Frontal cortex (tissue), 4 donors: ENCODE results near the gene MFN2. TPM values are rescaled to one million over a fixed set of nuclear protein-coding genes. Genes with fewer than 3 reads are reported as not detected.

ENCODE experiments used
- DNase-seq, 2 donors: peaks; one replicate each; pipeline ENCODE4 v3.0.0; 2012; ENCODE audit warnings: low spot score in 2 of 2
- FAIRE-seq: peaks from 2 replicates; lab custom pipeline; 2012; peaks lifted over from hg19 to GRCh38; lab: Jason Lieb, UNC
- total RNA-seq: library from RNA; depleted of rRNA; stranded (reverse); fragments of >200 nt; gene quantifications from one replicate; pipeline ENCODE4 v1.2.3, GENCODE V29; 2014
- donor health status: control.
- donor health status: control.
- donor health status: control.

MFN2 gene
- total RNA-seq, 1 donor from 2014 or later, result 42.0 TPM

- no peak for FAIRE-seq
These were observed 22.8 kb upstream of the MFN2 start for GRCh38 chr1:11957398-11957797.

GRCh38 chr1:11957897-11958296, 22.3 kb upstream of the MFN2 start:
- no peak for FAIRE-seq
- no peak for DNase-seq

More at GRCh38 chr1:11957398-11957797, 22.8 kb upstream of the MFN2 start:
- no peak for DNase-seq

GRCh38 chr1:11960276-11960675, 20.0 kb upstream of the MFN2 start:
- FAIRE-seq, result no peak
- DNase-seq, result no peak

GRCh38 chr1:11960715-11961114, 19.5 kb upstream of the MFN2 start:
- DNase-seq, result no peak
- FAIRE-seq, result no peak

- FAIRE-seq, result no peak
- no peak for DNase-seq
These were observed 19.0 kb upstream of the MFN2 start for GRCh38 chr1:11961230-11961629.

GRCh38 chr1:11963622-11964021, 16.6 kb upstream of the MFN2 start:
- DNase-seq, result no peak
- no peak for FAIRE-seq

- FAIRE-seq (no peak), DNase-seq (no peak)
These were observed 15.6 kb upstream of the MFN2 start for GRCh38 chr1:11964656-11965055.

- DNase-seq (peak; percentile 41 to 57), FAIRE-seq (no peak)
These were observed 13.2 kb upstream of the MFN2 start for GRCh38 chr1:11967028-11967547.

- DNase-seq (no peak), FAIRE-seq (no peak)
These were observed 9.6 kb upstream of the MFN2 start for GRCh38 chr1:11970441-11971185.

GRCh38 chr1:11977625-11978024, 2.6 kb upstream of the MFN2 start:
- DNase-seq (no peak), FAIRE-seq (no peak)

GRCh38 chr1:11978301-11978700, 1.9 kb upstream of the MFN2 start:
- FAIRE-seq (no peak), DNase-seq (no peak)

GRCh38 chr1:11979028-11979850, 1.0 kb upstream of the MFN2 start:
- no peak for DNase-seq
- no peak for FAIRE-seq

- FAIRE-seq (no peak), DNase-seq (no peak)
These were observed 380 bp downstream of the MFN2 start for GRCh38 chr1:11980676-11980972.

- FAIRE-seq, result no peak
- no peak for DNase-seq
These were observed 1.2 kb downstream of the MFN2 start for GRCh38 chr1:11981378-11982009.

- DNase-seq (no peak), FAIRE-seq (no peak)
These were observed 1.8 kb downstream of the MFN2 start for GRCh38 chr1:11982010-11982392.

- no peak for FAIRE-seq
These were observed 3.9 kb downstream of the MFN2 start for GRCh38 chr1:11984121-11984520.

GRCh38 chr1:11984576-11984975, 4.3 kb downstream of the MFN2 start:
- FAIRE-seq, result no peak
- DNase-seq, result no peak

More at GRCh38 chr1:11984121-11984520, 3.9 kb downstream of the MFN2 start:
- no peak for DNase-seq

- FAIRE-seq (no peak), DNase-seq (no peak)
These were observed 4.9 kb downstream of the MFN2 start for GRCh38 chr1:11985171-11985570.

- DNase-seq (no peak), FAIRE-seq (no peak)
These were observed 5.6 kb downstream of the MFN2 start for GRCh38 chr1:11985851-11986250.

- FAIRE-seq, result no peak
- DNase-seq, result no peak
These were observed 9.4 kb downstream of the MFN2 start for GRCh38 chr1:11989669-11990068.
